Lung (tissue), 12 donors: ENCODE results near the gene NFIL3. TPM values are rescaled to one million over a fixed set of nuclear protein-coding genes. Genes with fewer than 3 reads are reported as not detected.

Experiments used
- ATAC-seq: fragments of 200-7000 bp; cut with Tn5 transposase; one replicate; pipeline ENCODE4 v1.9.1; 2020; ENCODE audit warnings: moderate number of reproducible peaks; ENCODE audit not compliant: insufficient read depth, low FRiP score
- DNase-seq, 3 donors: peaks; one replicate each; pipeline ENCODE4 v3.0.0-alpha.2; 2013 to 2017
- H3K27ac ChIP-seq, 2 donors: one replicate each; pipeline ENCODE4 v1.5.1; 2013; ENCODE audit warnings: mild to moderate bottlenecking in 2 of 2, moderate library complexity in 2 of 2, control low read depth in 1 of 2, inconsistent platforms in 1 of 2, low read depth in 1 of 2, low read length in 1 of 2
- H3K27me3 ChIP-seq, 3 donors: one replicate each; pipeline ENCODE4 v1.5.1; 2013; ENCODE audit warnings: low read length in 2 of 3; ENCODE audit not compliant: control insufficient read depth in 3 of 3, insufficient read depth in 3 of 3
- H3K36me3 ChIP-seq, 4 donors: one replicate each; pipeline ENCODE4 v1.5.1; 2013; ENCODE audit warnings: low read length in 4 of 4, mild to moderate bottlenecking in 1 of 4, moderate library complexity in 1 of 4; ENCODE audit not compliant: control insufficient read depth in 4 of 4, insufficient read depth in 4 of 4
- H3K4me1 ChIP-seq, 5 donors: one replicate each; pipeline ENCODE4 v1.5.1; 2013; ENCODE audit warnings: low read length in 5 of 5, mild to moderate bottlenecking in 2 of 5, moderate library complexity in 1 of 5; ENCODE audit not compliant: control insufficient read depth in 5 of 5, insufficient read depth in 5 of 5
- H3K4me3 ChIP-seq: one replicate; pipeline ENCODE4 v1.5.1; 2013; ENCODE audit warnings: mild to moderate bottlenecking, control low read depth, moderate library complexity
- H3K9ac ChIP-seq, 2 donors: one replicate each; pipeline ENCODE4 v1.5.1; 2013; ENCODE audit warnings: low read length in 2 of 2, control low read depth in 1 of 2; ENCODE audit not compliant: insufficient read depth in 1 of 2
- H3K9me3 ChIP-seq, 4 donors: one replicate each; pipeline ENCODE4 v1.5.1; 2013; ENCODE audit warnings: low read length in 3 of 4, mild to moderate bottlenecking in 1 of 4, moderate library complexity in 1 of 4; ENCODE audit not compliant: control insufficient read depth in 4 of 4, insufficient read depth in 3 of 4
- CTCF ChIP-seq: IDR thresholded peaks from 2 replicates; pipeline ENCODE4 v1.5.1; 2012; ENCODE audit warnings: mild to moderate bottlenecking; ENCODE audit errors: control extremely low read depth, extremely low read depth
- WGBS, 2 donors: extraction: QIAGEN DNeasy Blood & Tissue Kit; methylation state at CpG; one replicate each; pipeline ENCODE4 v1.1.7; 2013; 5-methylcytosine and 5-hydroxymethylcytosine counted together
- polyA plus RNA-seq, 2 donors: library from polyadenylated mRNA; stranded (reverse); fragments of 200-250 nt; gene quantifications; one replicate each; pipeline ENCODE4 v1.2.1, GENCODE V29; 2013
- total RNA-seq, 2 donors: library from RNA; depleted of rRNA in 1 of 2; stranded (reverse); fragments of >200 nt in 1 of 2; gene quantifications; one replicate each; pipeline ENCODE4 v1.2.1, GENCODE V29; 2014 to 2021
- donor health status: control.
- donor health status: control.
- donor health status: Bipolar disorder and iron deficiency.
- donor health status: healthy.
- donor health status: DM: yes; HTN: yes; CAD: no.

NFIL3 gene
- total and polyA plus RNA-seq, 4 donors, result 13.1 to 75.3 (median 48.4) TPM

GRCh38 chr9:91458906-91459305 is 35.3 kb upstream of the NFIL3 start:
- no peak for ATAC-seq
- no peak overlapping the region for H3K4me3 ChIP-seq
- WGBS, 2 donors, result 84 to 89% methylated on average over 2 of the region's 2 CpGs
- H3K36me3 ChIP-seq, result no peaks in the 10 kb centered on the region
- peaks cover 0 to 4% (median 0%) of the 10 kb centered on the region in 5 donors for H3K4me1 ChIP-seq
- no peaks in the 10 kb centered on the region for H3K9me3 ChIP-seq
- H3K27me3 ChIP-seq, result no peaks in the 10 kb centered on the region
- no peak for TF ChIP-seq CTCF
- DNase-seq, result no peak
- no peak overlapping the region for H3K9ac ChIP-seq
- no peak overlapping the region for H3K27ac ChIP-seq

GRCh38 chr9:91452844-91453243 is 29.2 kb upstream of the NFIL3 start:
- H3K27me3 ChIP-seq, result no peaks in the 10 kb centered on the region
- no peak for ATAC-seq
- no peaks in the 10 kb centered on the region for H3K36me3 ChIP-seq
- H3K9ac ChIP-seq, result no peak overlapping the region
- H3K4me1 ChIP-seq, result peaks cover 0 to 4% (median 0%) of the 10 kb centered on the region in 5 donors
- no peaks in the 10 kb centered on the region for H3K9me3 ChIP-seq
- no peak for TF ChIP-seq CTCF
- WGBS, 2 donors, result 91 to 92% methylated on average over 1 of the region's 1 CpG
- DNase-seq, result no peak
- H3K27ac ChIP-seq, result no peak overlapping the region
- no peak overlapping the region for H3K4me3 ChIP-seq

GRCh38 chr9:91451431-91452270 is 28.0 kb upstream of the NFIL3 start:
- Histone ChIP-seq H3K27me3 (no peaks in the 10 kb centered on the region), H3K36me3 (no peaks in the 10 kb centered on the region), H3K27ac (no peak overlapping the region), H3K4me3 (no peak overlapping the region), H3K4me1 (peaks cover 0 to 4% (median 0%) of the 10 kb centered on the region in 5 donors), H3K9ac (no peak overlapping the region), H3K9me3 (no peaks in the 10 kb centered on the region)
- ATAC-seq (no peak), DNase-seq (no peak)
- 80 to 84% methylated on average over 2 of the region's 2 CpGs for WGBS, 2 donors
- no peak for TF ChIP-seq CTCF

- WGBS, 2 donors, result 75 to 82% methylated on average over 1 of the region's 1 CpG
Observed at GRCh38 chr9:91445135-91445534, 21.5 kb upstream of the NFIL3 start.

More at GRCh38 chr9:91445135-91445534, 21.5 kb upstream of the NFIL3 start:
- Histone ChIP-seq H3K9ac (no peak overlapping the region), H3K36me3 (no peaks in the 10 kb centered on the region), H3K27me3 (no peaks in the 10 kb centered on the region), H3K9me3 (peaks cover 0 to 28% (median 0%) of the 10 kb centered on the region in 4 donors), H3K4me3 (no peak overlapping the region), H3K4me1 (no peaks in the 10 kb centered on the region), H3K27ac (no peak overlapping the region)
- TF ChIP-seq CTCF, result no peak
- ATAC-seq (no peak), DNase-seq (no peak)
